NCI-H82 treated with DMSO at 0.1 percent for 48 hours (cell line): Measurements from ENCODE around the gene GLT8D2.

Experiments
- DNase-seq: peaks from one replicate; lab custom pipeline; 2025; ENCODE audit not compliant: unreplicated experiment; lab: John Stamatoyannopoulos, UW

Gene GLT8D2, protein sequence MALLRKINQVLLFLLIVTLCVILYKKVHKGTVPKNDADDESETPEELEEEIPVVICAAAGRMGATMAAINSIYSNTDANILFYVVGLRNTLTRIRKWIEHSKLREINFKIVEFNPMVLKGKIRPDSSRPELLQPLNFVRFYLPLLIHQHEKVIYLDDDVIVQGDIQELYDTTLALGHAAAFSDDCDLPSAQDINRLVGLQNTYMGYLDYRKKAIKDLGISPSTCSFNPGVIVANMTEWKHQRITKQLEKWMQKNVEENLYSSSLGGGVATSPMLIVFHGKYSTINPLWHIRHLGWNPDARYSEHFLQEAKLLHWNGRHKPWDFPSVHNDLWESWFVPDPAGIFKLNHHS

DNA sequence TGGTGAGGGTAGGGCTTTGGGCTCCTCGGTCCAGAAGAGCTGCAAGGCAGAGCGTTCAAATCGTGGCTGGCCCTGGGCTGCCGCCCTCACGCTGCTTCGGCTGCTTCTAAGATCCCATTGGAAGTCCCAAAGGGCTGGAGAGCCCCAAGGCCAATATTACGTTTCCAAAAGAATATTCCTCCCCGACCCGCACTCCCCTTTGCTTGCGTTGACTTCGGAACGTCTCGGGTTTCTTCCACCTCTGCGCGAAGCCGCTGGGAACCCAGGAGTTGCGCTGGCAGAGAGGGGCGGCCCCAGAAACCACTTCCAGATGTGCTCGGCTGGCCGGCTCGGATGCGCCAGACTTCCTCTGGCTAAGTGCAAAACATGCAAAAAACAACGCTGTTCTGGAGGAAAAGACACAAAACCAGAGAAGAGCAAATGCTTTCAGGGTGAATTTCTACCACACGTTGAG, at the start of gene GLT8D2:
Gene GLT8D2 (minus strand): TSS at position 285 of the 454 bp plus-strand sequence. CDS start 30,539 bp downstream, outside the sequence.
- no peak for DNase-seq

DNA sequence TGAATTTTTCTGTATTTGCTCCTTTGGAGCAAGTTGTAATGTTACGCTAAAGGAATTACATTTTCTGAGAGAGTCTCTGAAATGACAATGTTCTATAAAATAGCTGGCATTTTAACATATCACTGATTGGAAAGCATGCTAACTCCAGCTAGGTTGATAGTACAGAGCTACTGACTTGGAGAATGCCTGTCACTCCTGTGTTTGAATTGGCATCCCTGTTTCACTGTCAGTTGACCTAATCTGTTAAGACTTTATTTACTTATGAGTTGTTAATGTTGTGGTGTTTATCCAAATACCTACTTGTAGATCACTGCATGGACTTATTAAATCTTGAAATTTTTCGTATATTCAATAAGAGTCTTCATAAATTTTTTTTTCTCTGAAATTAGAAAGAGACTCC, 48.0 kb upstream of the GLT8D2 start:
- DNase-seq, result no peak

DNA sequence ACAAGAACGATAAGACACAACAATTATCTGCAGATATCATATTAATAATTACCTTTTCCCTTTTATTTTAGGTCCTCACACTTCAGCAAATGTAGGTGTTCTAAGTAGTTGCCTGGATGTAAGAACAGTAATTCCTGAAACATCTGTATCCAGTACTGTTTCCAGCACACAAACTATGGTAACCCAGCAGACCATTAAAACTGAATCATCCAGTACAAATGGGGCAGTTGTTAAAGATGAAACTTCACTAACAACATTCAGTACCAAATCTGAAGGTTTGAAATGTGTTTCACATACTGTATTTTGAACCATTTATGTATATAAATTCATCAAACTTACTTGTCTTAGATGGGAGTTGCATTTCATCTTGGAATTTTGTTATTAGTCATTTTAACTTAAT, 45.3 kb upstream of the GLT8D2 start:
- no peak for DNase-seq

DNA sequence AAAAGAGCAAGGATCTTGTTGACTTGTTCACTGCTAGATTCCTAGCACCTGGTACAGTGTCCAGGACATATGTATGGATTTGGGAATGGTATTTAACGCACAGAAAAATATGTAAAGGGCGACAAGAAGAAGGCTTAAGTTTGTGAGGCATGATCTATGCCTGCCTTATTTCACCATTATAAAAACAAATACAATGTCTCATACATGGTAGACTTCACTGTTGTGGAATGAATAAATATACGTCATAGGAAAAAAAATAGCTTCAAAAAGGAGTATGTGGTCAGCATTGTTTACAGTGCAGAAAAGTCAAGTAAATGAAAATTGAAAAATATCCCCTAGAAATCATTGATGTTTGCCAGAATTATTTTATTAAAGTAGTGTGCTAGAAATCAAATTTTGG, 44.3 kb upstream of the GLT8D2 start:
- no peak for DNase-seq

DNA sequence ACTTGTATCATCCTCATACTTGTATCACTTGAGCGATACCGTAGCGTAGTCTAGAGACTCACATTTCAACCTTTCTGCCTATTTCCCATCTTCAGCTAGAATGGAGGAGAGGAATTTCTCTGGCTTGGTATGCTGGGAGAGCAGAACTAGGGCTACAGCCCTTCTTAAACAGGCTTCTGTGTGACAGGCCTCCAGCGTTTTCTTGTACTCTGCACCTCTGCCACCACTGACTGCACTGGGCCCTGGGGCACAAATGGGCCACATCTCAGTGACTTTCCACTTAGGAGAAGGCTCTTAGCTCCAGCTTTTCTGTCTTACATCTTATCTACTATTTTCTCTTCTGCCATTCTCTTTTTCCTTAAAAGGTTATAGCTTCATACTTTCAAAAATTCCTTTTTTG, 41.1 kb upstream of the GLT8D2 start:
- DNase-seq, result no peak

DNA sequence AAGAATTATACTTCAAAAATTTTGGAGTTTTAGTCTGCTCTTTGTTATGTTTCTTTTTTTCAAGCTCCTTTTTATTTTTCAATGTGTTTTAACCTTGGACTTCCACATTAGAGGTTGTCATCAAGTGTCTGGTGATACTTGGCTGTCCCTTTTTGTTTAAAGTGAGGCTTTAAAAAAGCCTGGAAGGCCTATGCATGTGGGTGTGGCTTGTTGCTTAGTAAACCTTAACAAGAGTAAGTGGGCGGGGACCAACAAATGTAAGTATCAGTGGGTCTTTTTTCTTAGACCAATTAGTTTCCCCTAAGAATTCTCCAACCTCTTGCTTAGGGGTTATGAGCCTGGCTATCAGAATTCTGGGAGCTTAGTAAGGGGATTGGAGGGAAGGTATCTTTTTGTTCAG, 40.7 kb upstream of the GLT8D2 start:
- no peak for DNase-seq

DNA sequence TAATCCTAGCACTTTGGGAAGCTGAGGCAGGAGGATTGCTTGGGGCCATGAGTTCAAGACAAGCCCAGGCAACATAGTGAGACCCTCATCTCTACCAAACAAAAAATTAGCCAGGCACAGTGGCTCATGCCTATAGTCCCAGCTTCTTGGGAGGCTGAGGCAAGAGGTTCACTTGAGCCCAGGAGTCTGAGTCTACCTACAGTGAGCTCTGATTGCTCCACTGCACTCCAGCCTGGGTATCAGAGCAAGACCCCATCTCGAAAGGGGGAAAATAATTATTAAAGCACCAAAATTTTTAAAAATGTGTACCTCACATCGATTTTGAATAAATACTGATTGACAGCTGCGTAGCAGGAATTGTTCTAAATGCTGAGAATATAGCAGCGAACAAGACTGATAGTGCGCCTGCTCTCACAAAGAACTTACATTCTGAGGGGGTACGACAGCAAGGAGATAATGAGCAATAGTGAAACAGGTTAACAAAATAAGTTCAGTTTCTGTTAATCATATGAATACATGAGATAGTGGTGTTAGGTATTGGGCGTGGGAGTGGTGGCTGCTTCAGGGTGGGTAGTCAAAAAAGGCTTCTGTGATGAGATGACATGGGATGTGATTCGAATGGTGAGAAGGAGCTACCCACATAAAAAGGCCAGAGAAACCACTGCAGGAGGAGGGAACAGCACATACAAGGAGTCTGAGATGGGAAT, 33.9 kb upstream of the GLT8D2 start:
- no peak for DNase-seq

DNA sequence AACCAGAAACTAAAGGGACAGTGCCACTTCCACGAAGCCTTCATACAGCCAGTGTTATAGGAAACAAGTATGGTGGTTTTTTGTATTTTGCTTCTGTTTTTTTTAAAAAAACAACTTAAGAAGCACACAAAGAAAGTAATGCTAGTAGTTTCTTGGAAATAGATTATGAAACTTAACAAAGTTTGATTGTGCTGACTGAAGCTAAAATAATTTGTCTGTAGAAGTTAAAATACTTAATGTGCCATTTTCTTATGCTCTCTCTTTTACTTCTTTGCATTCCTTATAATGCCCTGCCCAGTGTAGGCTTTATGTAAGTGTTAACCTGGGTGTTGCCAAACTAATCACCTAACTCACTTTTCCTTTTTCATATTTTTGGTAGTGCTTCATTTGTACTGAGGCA, 30.8 kb upstream of the GLT8D2 start:
- DNase-seq, result no peak

DNA sequence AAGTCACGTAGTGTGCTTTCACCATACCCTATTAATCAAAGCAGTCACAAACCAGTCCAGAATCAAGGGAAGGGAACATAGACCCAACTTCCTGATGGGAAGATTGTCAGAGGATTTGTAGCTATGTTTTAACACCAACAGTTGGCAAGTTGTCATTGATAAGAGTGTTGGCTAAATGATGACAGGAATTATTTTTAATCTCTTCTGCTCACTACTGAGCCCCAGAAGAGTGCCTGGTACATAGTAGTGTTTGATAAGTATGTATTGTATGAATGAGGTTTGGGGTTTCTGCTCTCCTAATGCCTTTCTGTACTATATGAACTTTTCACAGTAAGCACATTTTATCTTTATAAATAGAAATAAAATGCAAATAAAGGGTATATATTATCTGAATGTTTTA, 29.0 kb upstream of the GLT8D2 start:
- peak; percentile 78 for DNase-seq

DNA sequence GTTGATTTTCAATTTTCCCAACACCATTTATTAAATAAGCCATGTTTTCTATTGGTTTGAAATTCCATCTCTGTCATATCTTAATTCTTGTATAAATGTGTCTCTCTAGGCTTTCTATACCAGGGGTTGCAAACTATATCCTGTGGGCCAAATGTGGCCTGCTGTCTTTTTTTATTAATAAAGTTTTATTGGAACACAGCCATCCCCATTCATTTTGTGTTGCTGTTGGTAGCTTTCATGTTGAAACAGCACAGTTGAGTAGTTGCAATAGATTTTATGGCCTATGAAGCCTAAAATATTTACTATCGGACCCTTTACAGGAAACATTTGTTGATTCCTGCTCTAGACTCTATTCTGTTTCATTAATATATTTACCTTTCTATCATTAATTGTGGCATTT, 23.7 kb upstream of the GLT8D2 start:
- no peak for DNase-seq

DNA sequence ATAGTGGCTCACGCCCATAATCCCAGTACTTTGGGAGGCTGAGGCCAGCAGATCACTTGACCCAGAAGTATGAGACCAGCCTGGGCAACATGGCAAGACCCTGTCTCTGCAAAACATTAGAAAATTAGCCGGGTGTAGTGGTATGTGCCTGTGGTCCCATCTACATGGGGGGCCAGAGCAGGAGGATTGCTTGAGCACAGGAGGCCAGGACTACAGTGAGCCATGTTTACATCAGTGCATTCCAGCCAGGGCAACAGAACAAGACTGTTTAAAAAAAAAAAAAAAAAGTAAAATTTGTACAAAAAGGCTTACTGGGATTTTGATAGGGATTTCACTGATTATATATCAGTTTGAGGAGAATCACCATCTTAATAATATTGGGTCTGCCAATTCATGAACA, 22.1 kb upstream of the GLT8D2 start:
- DNase-seq, result no peak

DNA sequence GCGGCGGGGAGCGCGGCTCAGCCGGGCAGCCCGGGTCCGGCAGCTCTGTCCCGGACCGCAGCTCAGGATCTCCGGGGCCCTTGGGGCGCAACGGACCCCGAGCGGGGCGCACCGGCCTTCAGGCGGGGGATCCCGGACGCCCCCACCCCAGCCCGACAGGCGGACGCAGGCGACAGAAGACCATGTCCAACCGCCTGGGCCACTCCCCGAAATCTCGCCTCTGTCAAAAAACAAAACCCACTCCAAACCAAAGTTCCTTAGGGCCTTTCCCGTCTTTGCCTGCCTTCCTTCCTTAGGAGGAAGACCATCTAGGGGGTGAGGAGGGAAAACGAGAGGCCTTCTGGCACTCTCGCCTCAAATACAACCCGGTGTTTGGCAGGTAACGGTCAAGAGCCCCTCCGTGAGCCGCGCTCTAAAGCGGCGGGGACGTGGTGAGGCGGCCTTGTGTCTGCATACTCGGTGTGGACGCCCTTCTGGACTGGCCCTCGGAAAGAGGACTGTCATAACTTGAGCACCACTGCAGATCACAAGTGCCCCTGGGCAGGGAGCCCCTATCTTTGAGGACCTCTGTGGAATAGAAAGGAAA, 14.9 kb upstream of the GLT8D2 start:
- no peak for DNase-seq

DNA sequence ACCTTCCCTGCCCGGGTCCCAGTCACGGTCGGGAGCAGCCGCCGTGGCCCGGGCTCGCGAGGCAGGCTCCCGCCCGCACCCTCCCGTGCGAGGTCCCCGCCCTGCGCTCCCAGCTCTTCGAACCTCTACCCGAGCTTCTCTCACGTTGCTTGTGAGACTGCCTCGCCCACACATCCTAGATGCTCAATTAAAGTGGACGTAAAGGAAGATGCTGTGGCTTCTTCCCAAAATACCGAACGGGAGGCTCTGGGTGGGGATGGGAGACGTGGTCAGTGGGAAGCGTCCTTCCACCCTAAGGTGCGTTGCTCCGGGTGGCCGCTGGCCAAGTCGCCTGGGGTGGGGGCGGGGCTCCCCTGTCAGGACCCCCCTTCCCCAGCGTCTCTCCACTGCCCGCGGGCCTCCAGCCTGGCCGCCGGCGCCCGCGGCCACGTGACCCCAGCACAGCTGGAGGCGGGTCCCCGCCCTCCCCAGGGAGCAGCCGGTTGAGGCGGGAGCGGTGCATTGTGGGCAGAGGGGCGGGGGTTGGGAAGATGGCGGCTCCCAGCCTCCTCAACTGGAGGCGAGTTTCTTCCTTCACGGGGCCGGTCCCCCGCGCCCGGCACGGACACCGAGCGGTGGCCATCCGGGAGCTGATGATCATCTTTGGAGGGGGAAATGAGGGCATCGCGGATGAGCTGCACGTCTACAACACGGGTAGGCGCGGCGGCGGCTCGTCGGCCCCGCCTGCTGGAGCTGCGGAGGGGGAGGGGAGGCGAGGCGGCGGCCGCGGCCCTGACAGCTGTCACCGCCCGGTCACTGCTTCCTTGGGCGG, 14.2 kb upstream of the GLT8D2 start, which contains the start of gene HCFC2:
Gene HCFC2 (plus strand): TSS at position 501 of the 811 bp plus-strand sequence. CDS start 30 bp downstream, at position 531.
- DNase-seq, result peak; percentile 64

DNA sequence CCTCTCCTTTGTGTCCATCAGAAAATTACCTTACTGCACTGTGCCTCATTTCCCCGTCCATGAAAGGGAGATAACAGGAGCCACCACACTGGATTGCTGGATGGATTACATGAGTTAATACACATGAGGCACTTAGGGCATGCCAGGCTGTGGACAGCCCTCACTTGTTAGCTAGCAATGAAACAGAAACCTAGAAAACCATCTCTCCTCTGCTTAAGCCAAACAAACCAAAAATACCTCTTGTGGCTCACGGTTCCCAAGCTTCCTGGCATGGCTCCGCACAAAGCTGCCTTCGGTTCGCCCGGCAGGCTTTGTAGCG, 13.7 kb upstream of the GLT8D2 start:
- no peak for DNase-seq

DNA sequence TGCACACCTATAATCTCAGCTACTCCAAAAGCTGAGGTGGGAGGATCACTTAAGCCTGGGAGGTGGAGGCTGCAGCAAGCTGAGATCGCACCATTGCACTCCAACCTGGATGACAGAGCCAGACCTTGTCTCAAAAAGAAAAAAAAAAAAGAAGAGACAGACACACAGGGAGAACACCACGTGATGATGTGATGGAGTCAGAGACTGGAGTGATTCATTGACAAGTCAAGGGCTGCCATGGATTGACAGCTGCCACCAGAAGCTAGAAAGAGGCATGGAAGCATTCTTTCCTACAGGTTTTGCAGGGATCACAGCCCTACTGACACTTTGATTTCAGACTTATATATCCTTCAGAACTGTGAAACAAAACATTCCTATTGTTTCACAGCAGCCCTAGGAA, 10.8 kb upstream of the GLT8D2 start:
- DNase-seq, result no peak

DNA sequence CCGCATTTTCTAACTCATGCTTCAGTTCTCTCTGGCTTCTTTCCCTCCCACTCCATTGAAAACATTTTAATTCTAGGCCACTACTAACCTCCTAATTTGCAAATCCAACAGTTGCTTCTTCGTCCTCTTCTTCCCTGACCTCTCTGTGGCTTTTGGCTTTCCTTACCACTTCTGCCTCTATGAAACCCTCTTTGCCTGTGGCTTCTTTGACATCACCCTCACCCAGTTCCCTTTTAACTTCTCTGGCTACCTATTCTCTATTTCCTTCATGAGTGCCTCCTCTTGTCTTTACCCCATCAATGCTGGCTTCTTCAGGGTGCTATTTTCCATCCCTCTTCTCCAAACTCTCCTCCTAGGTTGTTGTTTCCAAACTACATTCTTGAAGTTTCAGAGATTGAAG, 10.0 kb upstream of the GLT8D2 start:
- no peak for DNase-seq

DNA sequence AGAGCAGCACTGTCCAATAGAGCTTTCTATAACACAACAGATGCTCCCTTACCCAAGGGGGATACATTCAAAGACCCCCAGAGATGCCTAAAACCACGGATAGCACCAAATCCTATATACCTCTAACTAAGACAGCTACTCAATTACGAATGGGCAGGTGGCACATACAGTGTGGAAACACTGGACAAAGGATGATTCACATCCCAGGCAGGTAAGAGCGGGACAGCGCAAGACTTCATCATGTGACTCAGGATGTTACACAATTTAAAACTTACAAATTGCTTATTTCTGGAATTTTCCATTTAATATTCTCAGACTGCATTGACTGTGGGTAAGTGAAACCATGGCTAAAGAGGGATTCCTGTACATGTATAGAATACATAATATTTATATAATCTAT, 8.8 kb upstream of the GLT8D2 start:
- DNase-seq, result no peak

DNA sequence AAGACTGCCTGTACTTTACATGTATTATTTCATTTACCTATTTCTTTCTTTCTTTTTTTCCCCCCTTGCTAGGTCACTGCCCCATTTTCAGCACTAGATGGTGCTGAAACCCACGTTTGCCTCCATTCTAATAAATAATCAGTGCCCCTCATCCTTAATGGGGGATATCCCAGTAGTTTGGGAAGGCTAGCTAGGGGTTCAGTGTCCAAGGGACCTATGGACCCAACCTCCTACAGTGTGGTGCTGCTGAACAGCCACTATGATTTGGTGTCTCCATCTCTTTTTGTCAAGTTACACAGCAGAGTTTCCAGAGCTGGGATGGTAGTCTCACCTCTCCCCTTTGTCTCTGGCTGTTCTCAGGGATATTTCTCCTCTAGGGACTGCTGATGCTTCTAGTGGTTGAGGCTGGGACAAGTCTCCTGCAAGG, 7.8 kb upstream of the GLT8D2 start:
- DNase-seq, result peak; percentile 53

DNA sequence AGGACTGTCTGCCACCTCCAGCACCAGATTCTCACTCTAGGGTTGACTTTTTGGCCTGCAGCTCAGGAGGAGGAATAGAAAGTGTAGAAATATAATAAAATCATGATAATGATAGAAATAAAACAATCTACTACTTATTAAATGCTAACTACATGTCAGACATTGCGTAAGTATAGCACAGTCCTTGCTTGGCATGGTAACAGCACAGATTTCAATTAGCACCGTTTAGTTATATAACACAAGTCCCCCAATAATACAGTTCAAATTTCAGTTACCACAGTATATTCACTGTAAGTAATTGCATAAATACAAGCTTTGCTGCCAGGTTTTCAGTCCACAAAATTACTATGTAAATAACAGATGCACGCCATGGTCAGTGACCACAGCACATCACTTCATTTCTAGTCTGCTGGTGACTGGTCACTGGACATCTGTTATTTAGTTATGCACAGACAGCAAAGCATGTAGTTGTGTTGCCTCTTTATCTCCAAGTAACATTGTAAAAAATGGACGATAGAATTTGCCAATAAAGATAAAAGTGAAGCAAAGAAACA, 6.5 kb upstream of the GLT8D2 start:
- DNase-seq, result no peak

DNA sequence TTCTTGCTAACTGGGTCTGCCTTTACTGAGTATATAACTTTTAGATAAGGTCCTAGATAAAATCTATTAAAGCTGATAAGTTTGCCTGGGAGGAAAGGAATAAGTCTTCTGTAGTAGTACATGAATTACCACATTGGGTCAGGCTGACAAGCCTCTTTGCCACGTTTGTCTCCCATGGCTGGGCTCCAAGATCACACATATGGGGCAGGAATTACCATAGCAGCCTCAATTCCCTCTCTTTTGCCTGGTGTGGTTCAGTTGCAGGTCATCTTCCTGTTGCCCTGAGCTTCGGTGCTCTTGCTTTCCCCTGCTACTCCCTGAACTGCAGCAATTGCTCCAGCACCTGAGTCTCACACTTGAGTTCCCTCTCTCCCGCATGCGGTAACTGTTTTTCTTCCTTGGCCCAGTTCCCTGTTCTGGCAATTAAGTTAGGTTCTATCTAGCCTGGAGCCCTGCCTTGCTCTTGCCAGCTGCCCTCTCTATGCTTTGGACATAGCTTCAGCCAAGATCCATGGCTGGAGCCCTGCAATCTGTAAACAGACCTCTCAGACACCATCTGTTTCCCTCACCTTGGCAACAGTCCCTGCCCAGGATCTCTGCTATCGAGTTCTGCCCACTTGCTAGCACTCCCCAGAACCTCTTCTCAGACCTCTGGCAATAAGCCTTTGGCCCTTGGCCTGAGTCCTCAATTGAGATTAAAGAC, 5.8 kb upstream of the GLT8D2 start:
- peak; percentile 54 for DNase-seq
